ENCODE data around the gene BRF1. TPM values are rescaled to one million over a fixed set of nuclear protein-coding genes. Genes with fewer than 3 reads are reported as not detected.
"Not testable (repeated sequence)": the region's sequence is repeated elsewhere in the genome, so short reads cannot be mapped to it uniquely, and the experiment has no call there.

The BRF1 gene
- total RNA-seq, 1 donor: 28.8 TPM

DNA sequence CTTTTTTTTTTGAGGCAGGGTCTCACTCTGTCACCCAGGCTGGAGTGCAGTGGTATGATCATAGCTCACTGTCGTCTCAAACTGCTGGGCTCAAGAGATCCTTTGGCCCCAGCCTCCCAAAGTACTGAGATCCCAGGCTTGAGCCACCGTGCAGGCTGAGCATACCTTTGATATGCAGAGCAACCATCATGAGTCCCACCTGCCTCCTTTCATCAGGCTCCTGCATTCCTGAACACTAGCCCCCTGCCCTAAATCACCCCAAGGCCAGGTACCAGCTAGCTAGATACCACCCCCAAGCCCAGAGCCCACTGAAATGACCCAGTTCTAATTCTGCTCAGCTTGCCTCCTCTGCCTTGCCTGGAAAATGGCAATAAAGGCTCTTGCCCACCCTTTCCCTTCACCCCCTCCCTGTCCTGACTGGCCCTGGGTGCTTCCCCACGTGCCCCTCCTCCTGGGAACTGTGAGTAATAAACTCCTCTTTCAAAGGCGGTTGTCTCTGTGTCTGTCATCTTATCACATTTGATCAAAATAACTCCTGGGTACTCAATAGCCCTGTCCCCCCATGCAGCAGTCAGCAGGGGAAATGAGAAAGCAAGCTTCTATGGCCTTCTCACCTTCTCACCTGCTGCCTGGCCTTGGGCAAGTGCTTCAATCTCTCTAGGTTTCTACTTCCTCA lies 6.4 kb upstream of the BRF1 start:
- no peak overlapping the region for H3K4me3 ChIP-seq (ENCODE audit: low read depth, low read length)
- TF ChIP-seq, protein P1, sequence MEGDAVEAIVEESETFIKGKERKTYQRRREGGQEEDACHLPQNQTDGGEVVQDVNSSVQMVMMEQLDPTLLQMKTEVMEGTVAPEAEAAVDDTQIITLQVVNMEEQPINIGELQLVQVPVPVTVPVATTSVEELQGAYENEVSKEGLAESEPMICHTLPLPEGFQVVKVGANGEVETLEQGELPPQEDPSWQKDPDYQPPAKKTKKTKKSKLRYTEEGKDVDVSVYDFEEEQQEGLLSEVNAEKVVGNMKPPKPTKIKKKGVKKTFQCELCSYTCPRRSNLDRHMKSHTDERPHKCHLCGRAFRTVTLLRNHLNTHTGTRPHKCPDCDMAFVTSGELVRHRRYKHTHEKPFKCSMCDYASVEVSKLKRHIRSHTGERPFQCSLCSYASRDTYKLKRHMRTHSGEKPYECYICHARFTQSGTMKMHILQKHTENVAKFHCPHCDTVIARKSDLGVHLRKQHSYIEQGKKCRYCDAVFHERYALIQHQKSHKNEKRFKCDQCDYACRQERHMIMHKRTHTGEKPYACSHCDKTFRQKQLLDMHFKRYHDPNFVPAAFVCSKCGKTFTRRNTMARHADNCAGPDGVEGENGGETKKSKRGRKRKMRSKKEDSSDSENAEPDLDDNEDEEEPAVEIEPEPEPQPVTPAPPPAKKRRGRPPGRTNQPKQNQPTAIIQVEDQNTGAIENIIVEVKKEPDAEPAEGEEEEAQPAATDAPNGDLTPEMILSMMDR (IDR thresholded peaks at IDR 0.05; ENCODE audit: insufficient read depth, low read length): no peak
- DNase-seq (ENCODE audit: low read depth): no peak

DNA sequence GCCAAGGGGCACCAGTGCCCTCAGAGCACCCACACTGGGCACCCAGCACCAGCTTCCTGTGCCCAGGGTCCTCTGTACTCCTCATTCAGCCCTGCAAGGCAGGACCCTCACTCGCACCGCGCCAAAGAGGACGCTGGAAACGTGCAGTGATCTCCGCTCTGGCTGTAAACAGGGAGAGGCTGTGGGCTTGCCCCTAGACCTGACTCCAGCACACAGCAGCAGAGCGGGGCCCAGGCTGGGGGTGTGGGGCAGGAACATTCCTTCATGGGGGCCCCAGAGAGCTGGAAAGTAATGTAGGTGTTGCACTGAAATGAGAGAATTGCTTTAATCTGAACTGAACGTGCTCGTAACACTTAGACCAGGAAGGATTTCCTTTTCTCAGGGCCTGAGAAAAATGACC lies 5.0 kb upstream of the BRF1 start:
- no peak for DNase-seq (ENCODE audit: low read depth)
- TF ChIP-seq, protein P1 (IDR thresholded peaks at IDR 0.05; ENCODE audit: insufficient read depth, low read length): no peak
- no peak overlapping the region for H3K4me3 ChIP-seq (ENCODE audit: low read depth, low read length)

DNA sequence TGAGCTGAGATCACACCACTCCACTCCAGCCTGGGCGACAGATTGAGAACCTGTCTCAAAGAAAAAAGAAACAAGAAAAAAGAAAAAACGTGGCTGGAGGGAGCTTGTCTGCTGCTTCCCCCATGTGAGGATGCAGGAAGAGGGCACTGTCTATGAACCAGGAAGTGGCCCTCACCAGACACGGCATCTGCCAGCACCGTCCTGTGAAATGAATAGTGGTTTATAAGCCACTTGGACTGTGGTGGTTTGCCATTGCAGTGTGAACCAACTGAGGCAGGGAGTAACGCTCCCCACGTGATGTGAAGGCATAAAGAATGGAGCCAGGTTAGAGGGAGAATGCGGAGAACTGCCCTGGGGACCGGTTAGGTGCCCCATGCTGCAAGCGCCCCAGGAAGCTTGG lies 4.5 kb upstream of the BRF1 start:
- TF ChIP-seq, protein P1 (IDR thresholded peaks at IDR 0.05; ENCODE audit: insufficient read depth, low read length): no peak
- no peak overlapping the region for H3K4me3 ChIP-seq (ENCODE audit: low read depth, low read length)
- DNase-seq (ENCODE audit: low read depth): no peak

DNA sequence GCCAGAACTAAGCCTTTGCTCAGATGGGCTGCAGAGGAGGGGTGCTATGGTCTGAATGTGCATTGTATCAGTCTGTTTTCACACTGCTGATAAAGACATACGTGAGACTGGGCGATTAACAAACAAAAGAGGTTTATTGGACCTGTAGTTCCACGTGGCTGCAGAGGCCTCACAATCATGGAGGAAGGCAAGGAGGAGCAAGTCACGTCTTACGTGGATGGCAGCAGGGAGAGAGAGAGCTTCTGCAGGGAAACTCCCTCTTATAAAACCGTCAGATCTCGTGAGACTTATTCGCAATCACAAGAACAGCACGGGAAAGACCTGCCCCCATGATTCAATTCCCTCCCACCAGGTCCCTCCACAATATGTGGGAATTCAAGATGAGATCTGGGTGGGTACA lies 3.8 kb upstream of the BRF1 start:
- H3K4me3 ChIP-seq (ENCODE audit: low read depth, low read length): no peak overlapping the region
- DNase-seq (ENCODE audit: low read depth): no peak
- TF ChIP-seq, protein P1 (IDR thresholded peaks at IDR 0.05; ENCODE audit: insufficient read depth, low read length): no peak

DNA sequence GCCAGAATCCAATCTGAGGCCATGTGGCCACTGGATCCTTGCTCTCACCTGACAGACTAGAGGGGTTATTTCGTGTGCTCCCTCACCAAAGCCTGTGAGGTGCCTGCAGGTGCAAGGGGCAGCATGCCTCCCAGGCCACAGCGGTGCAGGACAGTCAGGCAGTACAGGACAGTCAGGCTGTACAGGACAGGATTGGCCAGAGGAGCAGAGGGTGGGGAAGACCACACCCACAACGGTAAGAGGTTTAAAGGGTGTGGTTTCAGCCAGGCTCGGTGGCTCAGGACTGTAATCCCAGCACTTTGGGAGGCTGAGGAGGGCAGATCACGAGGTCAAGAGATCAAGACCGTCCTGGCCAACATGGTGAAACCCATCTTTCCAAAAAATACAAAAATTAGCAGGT lies 3.1 kb upstream of the BRF1 start:
- TF ChIP-seq, protein P1 (IDR thresholded peaks at IDR 0.05; ENCODE audit: insufficient read depth, low read length): no peak
- DNase-seq (ENCODE audit: low read depth): no peak
- H3K4me3 ChIP-seq (ENCODE audit: low read depth, low read length): no peak overlapping the region

DNA sequence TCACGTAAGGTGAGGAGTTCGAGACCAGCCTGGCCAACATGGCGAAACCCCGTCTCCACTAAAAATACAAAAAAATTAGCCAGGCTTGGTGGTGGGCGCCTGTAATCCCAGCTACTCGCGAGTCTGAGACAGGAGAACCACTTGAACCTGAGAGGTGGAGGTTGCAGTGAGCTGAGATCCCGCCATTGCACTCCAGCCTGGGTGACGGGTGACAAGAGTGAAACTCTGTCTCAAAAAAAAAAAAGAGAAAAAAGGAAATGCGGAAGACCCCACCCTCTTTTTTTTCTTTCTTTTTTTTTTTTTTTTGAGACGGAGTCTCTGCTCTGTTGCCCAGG lies 1.1 kb upstream of the BRF1 start:
- DNase-seq (ENCODE audit: low read depth); H3K4me3 ChIP-seq (ENCODE audit: low read depth, low read length): not testable (repeated sequence)

DNA sequence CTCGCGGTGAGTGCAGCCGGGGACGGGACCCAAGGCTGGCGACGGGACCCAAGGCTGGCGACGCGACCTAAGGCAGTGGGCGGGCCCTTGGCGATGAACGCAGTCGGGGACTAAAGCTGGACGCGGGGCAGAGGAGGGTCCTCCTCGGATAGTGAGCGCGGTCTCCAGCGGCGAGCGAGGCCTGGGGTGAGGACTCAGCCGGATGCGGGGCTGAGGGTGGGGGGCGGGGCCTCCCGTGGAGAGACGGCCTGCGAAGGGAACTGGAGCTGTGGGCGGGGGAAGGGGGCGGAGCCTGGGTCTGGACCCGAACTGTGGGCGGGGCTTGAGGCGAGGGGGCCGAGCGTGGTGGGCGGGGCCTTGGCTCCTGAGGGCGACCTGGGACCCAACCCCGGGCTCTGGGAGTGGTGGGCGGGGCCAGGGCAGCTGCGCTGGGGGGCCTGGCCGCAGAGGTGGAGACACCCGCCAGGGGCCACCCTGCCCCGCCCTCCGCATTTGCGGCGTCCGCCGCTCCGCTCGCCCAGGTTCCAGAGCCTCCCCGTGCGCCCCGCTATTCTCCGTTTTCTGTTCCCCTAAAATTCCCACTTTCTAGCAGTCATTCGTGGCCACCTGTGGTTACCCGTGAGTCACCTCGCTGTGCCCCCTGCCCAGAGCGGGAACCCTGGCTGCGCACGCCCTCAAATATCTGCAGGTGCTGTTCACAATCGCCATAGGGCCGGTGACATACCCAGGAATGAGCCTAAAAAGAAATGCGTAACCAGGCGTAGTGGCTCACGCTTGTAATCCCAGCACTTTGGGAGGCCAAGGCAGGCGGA lies 508 bp upstream of the BRF1 start:
- peak; percentile 90 for DNase-seq (ENCODE audit: low read depth)
- H3K4me3 ChIP-seq (ENCODE audit: low read depth, low read length): peak overlapping the region; percentile 89
- TF ChIP-seq, protein P1 (IDR thresholded peaks at IDR 0.05; ENCODE audit: insufficient read depth, low read length): no peak
